Astrocyte (in vitro differentiated cells and primary cell): ENCODE results near the gene TOR2A. TPM values are rescaled to one million over a fixed set of nuclear protein-coding genes. Genes with fewer than 3 reads are reported as not detected.
A peak's percentile ranks its signal among the peaks of the same experiment; 100 is the strongest.

Experiments used
- DNase-seq: peaks from one replicate; pipeline ENCODE4 v3.0.0-alpha.2; 2010; ENCODE audit warnings: low read depth
- FAIRE-seq: peaks from 2 replicates; lab custom pipeline; 2011; peaks lifted over from hg19 to GRCh38; lab: Jason Lieb, UNC
- H2AFZ ChIP-seq: 2 replicates; pipeline ENCODE4 v1.6.0; 2012; ENCODE audit warnings: low read depth, low read length, inconsistent platforms
- H3K27ac ChIP-seq: 2 replicates; pipeline ENCODE4 v1.5.1; 2011; ENCODE audit warnings: low read depth, low read length, inconsistent platforms
- H3K27me3 ChIP-seq: 2 replicates; pipeline ENCODE4 v1.6.0; 2011; ENCODE audit warnings: low read length, inconsistent platforms; ENCODE audit not compliant: insufficient read depth
- H3K36me3 ChIP-seq: 2 replicates; pipeline ENCODE4 v1.5.1; 2011; ENCODE audit warnings: low read length, inconsistent platforms; ENCODE audit not compliant: insufficient read depth
- H3K4me1 ChIP-seq: 2 replicates; pipeline ENCODE4 v1.5.1; 2011; ENCODE audit warnings: low read length, inconsistent platforms; ENCODE audit not compliant: insufficient read depth
- H3K4me2 ChIP-seq: 2 replicates; pipeline ENCODE4 v1.6.0; 2012; ENCODE audit warnings: low read length, inconsistent platforms
- H3K4me3 ChIP-seq: 2 replicates; pipeline ENCODE4 v1.5.1; 2011; ENCODE audit warnings: low read depth, mild to moderate bottlenecking, low read length, inconsistent platforms; ENCODE audit not compliant: insufficient read depth
- H3K79me2 ChIP-seq: 2 replicates; pipeline ENCODE4 v1.6.0; 2012; ENCODE audit warnings: mild to moderate bottlenecking, low read length, inconsistent platforms; ENCODE audit not compliant: insufficient read depth
- H3K9ac ChIP-seq: 2 replicates; pipeline ENCODE4 v1.6.0; 2012; ENCODE audit warnings: mild to moderate bottlenecking, low read length, inconsistent platforms
- H3K9me3 ChIP-seq: 2 replicates; pipeline ENCODE4 v1.5.1; 2012; ENCODE audit warnings: low read depth, mild to moderate bottlenecking, low read length, inconsistent platforms; ENCODE audit not compliant: insufficient read depth
- H4K20me1 ChIP-seq: 2 replicates; pipeline ENCODE4 v1.6.0; 2012; ENCODE audit warnings: low read length, inconsistent platforms; ENCODE audit not compliant: insufficient read depth
- H3K27ac Mint-ChIP-seq: one replicate; pipeline ENCODE4 v1.8.0; 2021; ENCODE audit warnings: mild to moderate bottlenecking, mixed read lengths; ENCODE audit not compliant: unreplicated experiment
- H3K27me3 Mint-ChIP-seq: one replicate; pipeline ENCODE4 v1.8.0; 2021; ENCODE audit warnings: low read depth, mixed read lengths; ENCODE audit not compliant: unreplicated experiment
- H3K36me3 Mint-ChIP-seq: one replicate; pipeline ENCODE4 v1.8.0; 2021; ENCODE audit warnings: low read depth, mixed read lengths; ENCODE audit not compliant: unreplicated experiment
- H3K4me1 Mint-ChIP-seq: one replicate; pipeline ENCODE4 v1.8.0; 2021; ENCODE audit warnings: low read depth, mixed read lengths; ENCODE audit not compliant: unreplicated experiment
- H3K4me3 Mint-ChIP-seq: one replicate; pipeline ENCODE4 v1.8.0; 2021; ENCODE audit warnings: mild to moderate bottlenecking, moderate library complexity, mixed read lengths; ENCODE audit not compliant: unreplicated experiment
- H3K9me3 Mint-ChIP-seq: one replicate; pipeline ENCODE4 v1.8.0; 2021; ENCODE audit warnings: mild to moderate bottlenecking, mixed read lengths; ENCODE audit not compliant: unreplicated experiment
- CTCF ChIP-seq: IDR thresholded peaks from 2 replicates; pipeline ENCODE4 v1.5.1; 2011; ENCODE audit warnings: low read depth, mild to moderate bottlenecking, inconsistent platforms, low read length, moderate library complexity; ENCODE audit not compliant: insufficient read depth
- EZH2 ChIP-seq: IDR thresholded peaks from 2 replicates; pipeline ENCODE4 v1.6.1; 2012; ENCODE audit warnings: mild to moderate bottlenecking, low read length, inconsistent platforms; ENCODE audit not compliant: insufficient read depth
- total RNA-seq: library from RNA; stranded (reverse); gene quantifications from 2 replicates; pipeline ENCODE4 v1.2.1, GENCODE V29; 2021

TOR2A gene
- total RNA-seq, 1 donor from 2014 or later: 7.5 TPM

DNA sequence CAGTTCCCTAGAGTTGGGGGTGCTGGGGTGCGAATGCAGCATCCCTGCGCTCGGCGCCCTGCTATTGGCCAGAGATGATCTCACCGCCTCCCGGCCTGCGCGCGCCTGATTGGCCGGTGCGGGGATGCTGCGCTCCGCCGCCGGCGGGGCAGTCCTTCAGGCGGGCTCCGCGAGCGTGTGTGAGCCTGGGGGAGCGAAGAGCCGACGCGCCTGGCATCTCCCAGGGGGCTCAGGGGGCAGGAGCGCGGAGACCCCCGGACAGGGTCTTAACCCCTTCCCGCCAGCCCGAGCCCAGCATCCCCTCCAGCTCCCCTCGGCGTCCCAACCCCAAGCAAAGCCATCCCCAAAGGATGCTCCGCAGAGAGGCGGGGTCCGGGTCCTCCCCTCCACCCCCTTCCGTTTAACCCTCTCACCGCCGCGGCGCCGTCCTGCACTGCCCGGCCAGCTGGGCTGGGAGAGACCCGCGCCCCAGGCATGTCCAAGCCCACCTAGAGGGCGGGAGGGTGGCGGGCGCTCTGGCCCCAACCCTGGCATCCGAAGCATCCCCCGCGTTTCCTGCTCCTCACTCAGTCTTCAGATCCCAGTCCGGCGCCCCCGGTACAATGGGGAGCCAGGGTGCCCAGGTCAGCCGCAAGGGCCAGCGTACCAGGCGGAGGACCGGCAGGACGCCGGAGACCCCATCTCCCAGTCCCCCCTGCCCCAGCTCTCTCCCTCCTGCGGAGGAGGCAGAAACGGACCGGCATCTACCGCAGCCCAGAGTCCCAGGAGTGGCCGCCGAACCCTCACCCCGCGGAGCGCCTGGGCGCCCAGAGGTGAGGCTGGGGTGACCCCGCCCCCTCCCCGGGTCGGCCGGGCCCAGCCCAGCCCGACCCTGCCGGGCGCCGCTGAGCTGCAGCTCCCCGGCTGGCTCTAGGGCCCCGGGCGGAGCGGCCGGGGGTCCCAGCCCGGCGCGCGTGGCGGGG is 19.3 kb upstream of the TOR2A start:
- Histone ChIP-seq H3K36me3 (no peaks in the 10 kb centered on the region), H3K4me1 (no peaks in the 10 kb centered on the region), H3K79me2 (no peaks in the 10 kb centered on the region), H4K20me1 (peaks cover 18% of the 10 kb centered on the region), H3K27me3 (peaks cover 18% of the 10 kb centered on the region), H3K9ac (no peak overlapping the region), H2AFZ (no peak overlapping the region), H3K27ac (no peak overlapping the region), H3K4me2 (peak overlapping the region; percentile 62), H3K4me3 (no peak overlapping the region), H3K9me3 (no peaks in the 10 kb centered on the region)
- H3K27ac Mint-ChIP-seq: no peak overlapping the region
- H3K9me3 Mint-ChIP-seq: no peaks in the 10 kb centered on the region
- FAIRE-seq (no peak), DNase-seq (no peak)
- H3K4me1 Mint-ChIP-seq: peaks cover 5% of the 10 kb centered on the region
- TF ChIP-seq EZH2 (peak; percentile 73), CTCF (no peak)
- H3K27me3 Mint-ChIP-seq: peaks cover 36% of the 10 kb centered on the region
- H3K4me3 Mint-ChIP-seq: no peak overlapping the region
- peaks cover 3% of the 10 kb centered on the region for H3K36me3 Mint-ChIP-seq

GRCh38 chr9:127753622-127754021 is 18.5 kb upstream of the TOR2A start:
- no peak for FAIRE-seq
- H3K27me3 Mint-ChIP-seq: peaks cover 36% of the 10 kb centered on the region
- Histone ChIP-seq H3K79me2 (no peaks in the 10 kb centered on the region), H3K36me3 (no peaks in the 10 kb centered on the region), H3K4me3 (no peak overlapping the region), H3K27me3 (peaks cover 18% of the 10 kb centered on the region), H4K20me1 (peaks cover 18% of the 10 kb centered on the region), H3K27ac (no peak overlapping the region), H3K9ac (no peak overlapping the region), H2AFZ (no peak overlapping the region), H3K4me2 (no peak overlapping the region), H3K4me1 (no peaks in the 10 kb centered on the region), H3K9me3 (no peaks in the 10 kb centered on the region)
- H3K36me3 Mint-ChIP-seq: peaks cover 3% of the 10 kb centered on the region
- no peak for DNase-seq
- TF ChIP-seq EZH2 (no peak), CTCF (no peak)
- H3K4me3 Mint-ChIP-seq: no peak overlapping the region
- H3K27ac Mint-ChIP-seq: no peak overlapping the region
- no peaks in the 10 kb centered on the region for H3K9me3 Mint-ChIP-seq
- peaks cover 3% of the 10 kb centered on the region for H3K4me1 Mint-ChIP-seq

- FAIRE-seq (no peak), DNase-seq (no peak)
- Mint-ChIP-seq H3K27ac (no peak overlapping the region), H3K4me1 (no peaks in the 10 kb centered on the region), H3K4me3 (no peak overlapping the region), H3K9me3 (no peaks in the 10 kb centered on the region), H3K27me3 (peaks cover 37% of the 10 kb centered on the region), H3K36me3 (peaks cover 5% of the 10 kb centered on the region)
- H3K4me1 ChIP-seq: no peaks in the 10 kb centered on the region
- no peaks in the 10 kb centered on the region for H3K9me3 ChIP-seq
- H3K36me3 ChIP-seq: no peaks in the 10 kb centered on the region
- peaks cover 18% of the 10 kb centered on the region for H3K27me3 ChIP-seq
- no peak overlapping the region for H3K4me2 ChIP-seq
- no peak for TF ChIP-seq CTCF
- no peak for TF ChIP-seq EZH2
- no peak overlapping the region for H3K9ac ChIP-seq
- no peak overlapping the region for H3K27ac ChIP-seq
- H4K20me1 ChIP-seq: peaks cover 18% of the 10 kb centered on the region
- H3K4me3 ChIP-seq: no peak overlapping the region
- H2AFZ ChIP-seq: no peak overlapping the region
- no peaks in the 10 kb centered on the region for H3K79me2 ChIP-seq
Measured at GRCh38 chr9:127753148-127753547, 18.1 kb upstream of the TOR2A start.
